Neural cell (in vitro differentiated cells): ENCODE results near the gene FBLN2. TPM values are rescaled to one million over a fixed set of nuclear protein-coding genes. Genes with fewer than 3 reads are reported as not detected.

Source experiments
- H2AFZ ChIP-seq: fragments of 200-600, 300-800 bp; sonication (generic), shearing (Covaris generic); 2 replicates; pipeline ENCODE4 v1.6.0; 2014; ENCODE audit warnings: low read depth, mild to moderate bottlenecking, antibody characterized with exemption, low read length, moderate library complexity
- H3F3A ChIP-seq: fragments of 200-600 bp; shearing (Covaris generic); 2 replicates; pipeline ENCODE4 v1.6.1; 2016; ENCODE audit warnings: mild to moderate bottlenecking, moderate library complexity, mixed read lengths, antibody characterized with exemption, low read length; ENCODE audit not compliant: insufficient read depth, poor library complexity, severe bottlenecking
- H3K27ac ChIP-seq: fragments of 200-600, 300-800 bp; sonication (generic), shearing (Covaris generic); 2 replicates; pipeline ENCODE4 v1.5.1; 2014; ENCODE audit warnings: mild to moderate bottlenecking, low read length, moderate library complexity
- H3K27me3 ChIP-seq: fragments of 300-800, 200-600 bp; sonication (generic), shearing (Covaris generic); 2 replicates; pipeline ENCODE4 v1.6.0; 2014; ENCODE audit warnings: mild to moderate bottlenecking, low read depth, low read length, moderate library complexity; ENCODE audit not compliant: insufficient read depth
- H3K36me3 ChIP-seq: fragments of 300-800, 200-600 bp; sonication (generic), shearing (Covaris generic); 2 replicates; pipeline ENCODE4 v1.5.1; 2014; ENCODE audit warnings: mild to moderate bottlenecking, antibody characterized with exemption, low read length, moderate library complexity; ENCODE audit not compliant: insufficient read depth
- H3K4me2 ChIP-seq: fragments of 300-800, 200-600 bp; sonication (generic), shearing (Covaris generic); 2 replicates; pipeline ENCODE4 v1.6.0; 2014; ENCODE audit warnings: mild to moderate bottlenecking, low read length
- H3K4me3 ChIP-seq: fragments of 300-800, 200-600 bp; sonication (generic), shearing (Covaris generic); 2 replicates; pipeline ENCODE4 v1.5.1; 2014; ENCODE audit warnings: mild to moderate bottlenecking, low read length, moderate library complexity
- H3K79me2 ChIP-seq: fragments of 200-600 bp; shearing (Covaris generic); replicated peaks from 2 replicates; pipeline ENCODE4 v1.6.0; 2014; ENCODE audit warnings: mild to moderate bottlenecking, low read length, moderate library complexity; ENCODE audit not compliant: insufficient read depth
- H3K9ac ChIP-seq: fragments of 300-800, 200-600 bp; sonication (generic), shearing (Covaris generic); 2 replicates; pipeline ENCODE4 v1.6.1; 2016; ENCODE audit warnings: mild to moderate bottlenecking, low read length, mixed read lengths
- H3K9me2 ChIP-seq: fragments of 200-600 bp; shearing (Covaris generic); 2 replicates; pipeline ENCODE4 v1.6.1; 2016; ENCODE audit warnings: mild to moderate bottlenecking, low read length, mixed read lengths; ENCODE audit not compliant: insufficient read depth
- H3K9me3 ChIP-seq: fragments of 200-600, 300-800 bp; sonication (generic), shearing (Covaris generic); 2 replicates; pipeline ENCODE4 v1.6.1; 2016; ENCODE audit warnings: mild to moderate bottlenecking, mixed run types, low read length, moderate library complexity, mixed read lengths
- H4K20me1 ChIP-seq: fragments of 200-600 bp; shearing (Covaris generic); 2 replicates; pipeline ENCODE4 v1.6.1; 2016; ENCODE audit warnings: mild to moderate bottlenecking, mixed run types; ENCODE audit not compliant: insufficient read depth
- EP300 ChIP-seq: fragments of 450-650 bp; conservative IDR thresholded peaks from 2 replicates; pipeline ENCODE4 v1.6.1; 2014; ENCODE audit warnings: antibody characterized with exemption, mild to moderate bottlenecking, moderate library complexity; ENCODE audit not compliant: poor library complexity, severe bottlenecking
- EZH2 ChIP-seq: fragments of 200-600, 300-800 bp; shearing (Covaris generic), sonication (generic); IDR thresholded peaks from 2 replicates; pipeline ENCODE4 v1.6.1; 2014; ENCODE audit warnings: antibody characterized with exemption, low read length, borderline replicate concordance, mild to moderate bottlenecking; ENCODE audit not compliant: insufficient read depth, poor library complexity, severe bottlenecking
- MXI1 ChIP-seq: fragments of 450-650 bp; conservative IDR thresholded peaks from 2 replicates; pipeline ENCODE4 v1.6.1; 2014; ENCODE audit warnings: antibody characterized with exemption, mild to moderate bottlenecking; ENCODE audit not compliant: poor library complexity, severe bottlenecking
- POLR2AphosphoS5 ChIP-seq: IDR thresholded peaks from 2 replicates; pipeline ENCODE4 v1.6.1; 2012
- RAD21 ChIP-seq: fragments of 450-650 bp; conservative IDR thresholded peaks from 2 replicates; pipeline ENCODE4 v1.6.1; 2014; ENCODE audit warnings: antibody characterized with exemption, mild to moderate bottlenecking, moderate library complexity
- SMC3 ChIP-seq: fragments of 450-650 bp; conservative IDR thresholded peaks from 2 replicates; pipeline ENCODE4 v1.6.1; 2014; ENCODE audit warnings: antibody characterized with exemption, mild to moderate bottlenecking, moderate library complexity; ENCODE audit not compliant: poor library complexity
- TAF1 ChIP-seq: IDR thresholded peaks from 2 replicates; pipeline ENCODE4 v1.6.1; 2012; ENCODE audit warnings: low read depth
- polyA plus RNA-seq: library from polyadenylated mRNA; depleted of rRNA; stranded (reverse); fragments of >200 nt; gene quantifications from 2 replicates; pipeline ENCODE4 v1.2.3, GENCODE V29; 2014
- TF ChIP-seq, protein P1 (sequence below): fragments of 450-650 bp; IDR thresholded peaks from 2 replicates; pipeline ENCODE4 v1.5.1; 2014; ENCODE audit warnings: antibody characterized with exemption, mild to moderate bottlenecking, moderate library complexity; ENCODE audit not compliant: poor library complexity, severe bottlenecking
- TF ChIP-seq, protein P2 (sequence below): IDR thresholded peaks from 2 replicates; pipeline ENCODE4 v1.6.1; 2012; ENCODE audit warnings: borderline replicate concordance

Gene FBLN2
- polyA plus RNA-seq, 1 donor from 2014 or later: 0.37 TPM

DNA sequence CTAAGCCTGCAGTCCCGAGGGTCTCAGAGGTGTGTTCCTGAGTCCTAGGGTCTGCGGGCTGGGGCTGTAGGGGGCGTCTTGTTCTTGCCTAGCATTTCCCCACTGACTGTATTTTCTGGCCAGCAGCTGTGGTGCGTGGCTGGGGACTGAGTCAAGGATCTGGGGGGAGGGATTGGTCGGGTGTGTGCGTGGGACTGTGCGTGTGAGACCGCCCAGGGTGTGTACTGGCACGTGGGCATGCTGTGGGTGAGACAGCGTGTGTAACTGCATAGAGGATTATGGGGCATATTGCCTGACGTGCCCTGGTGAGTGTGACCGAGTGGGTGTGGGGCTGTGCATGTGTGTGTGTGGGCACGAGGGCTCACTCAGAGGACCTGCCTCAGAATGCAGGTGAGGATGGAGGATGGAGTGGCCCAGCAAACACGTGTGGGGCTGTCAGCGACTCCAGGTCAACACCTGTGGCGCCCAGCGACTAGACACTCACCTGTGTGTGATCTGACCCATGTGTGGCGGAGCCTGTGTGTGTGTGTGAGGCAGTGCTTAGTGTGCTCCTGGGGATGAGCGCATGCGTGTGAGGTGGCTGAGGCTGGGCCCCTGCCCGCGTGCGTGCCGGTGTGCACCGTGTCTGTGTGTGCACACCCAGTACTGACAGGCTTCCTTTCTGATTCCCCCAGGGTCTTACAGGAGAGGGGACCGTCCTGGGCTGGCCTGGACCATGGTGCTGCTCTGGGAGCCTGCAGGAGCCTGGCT lies 20.9 kb downstream of the FBLN2 start:
- no peaks in the 10 kb centered on the region for H3F3A ChIP-seq
- H3K9me2 ChIP-seq: no peaks in the 10 kb centered on the region
- no peaks in the 10 kb centered on the region for H3K79me2 ChIP-seq
- no peaks in the 10 kb centered on the region for H3K27me3 ChIP-seq
- H4K20me1 ChIP-seq: no peaks in the 10 kb centered on the region
- H2AFZ ChIP-seq: no peak overlapping the region
- no peak overlapping the region for H3K27ac ChIP-seq
- no peak for TF ChIP-seq MXI1
- no peak for TF ChIP-seq EP300
- TF ChIP-seq POLR2AphosphoS5: no peak
- no peak for TF ChIP-seq SMC3
- TF ChIP-seq, protein P1, sequence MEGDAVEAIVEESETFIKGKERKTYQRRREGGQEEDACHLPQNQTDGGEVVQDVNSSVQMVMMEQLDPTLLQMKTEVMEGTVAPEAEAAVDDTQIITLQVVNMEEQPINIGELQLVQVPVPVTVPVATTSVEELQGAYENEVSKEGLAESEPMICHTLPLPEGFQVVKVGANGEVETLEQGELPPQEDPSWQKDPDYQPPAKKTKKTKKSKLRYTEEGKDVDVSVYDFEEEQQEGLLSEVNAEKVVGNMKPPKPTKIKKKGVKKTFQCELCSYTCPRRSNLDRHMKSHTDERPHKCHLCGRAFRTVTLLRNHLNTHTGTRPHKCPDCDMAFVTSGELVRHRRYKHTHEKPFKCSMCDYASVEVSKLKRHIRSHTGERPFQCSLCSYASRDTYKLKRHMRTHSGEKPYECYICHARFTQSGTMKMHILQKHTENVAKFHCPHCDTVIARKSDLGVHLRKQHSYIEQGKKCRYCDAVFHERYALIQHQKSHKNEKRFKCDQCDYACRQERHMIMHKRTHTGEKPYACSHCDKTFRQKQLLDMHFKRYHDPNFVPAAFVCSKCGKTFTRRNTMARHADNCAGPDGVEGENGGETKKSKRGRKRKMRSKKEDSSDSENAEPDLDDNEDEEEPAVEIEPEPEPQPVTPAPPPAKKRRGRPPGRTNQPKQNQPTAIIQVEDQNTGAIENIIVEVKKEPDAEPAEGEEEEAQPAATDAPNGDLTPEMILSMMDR: no peak
- TF ChIP-seq RAD21: no peak
- TF ChIP-seq, protein P2, sequence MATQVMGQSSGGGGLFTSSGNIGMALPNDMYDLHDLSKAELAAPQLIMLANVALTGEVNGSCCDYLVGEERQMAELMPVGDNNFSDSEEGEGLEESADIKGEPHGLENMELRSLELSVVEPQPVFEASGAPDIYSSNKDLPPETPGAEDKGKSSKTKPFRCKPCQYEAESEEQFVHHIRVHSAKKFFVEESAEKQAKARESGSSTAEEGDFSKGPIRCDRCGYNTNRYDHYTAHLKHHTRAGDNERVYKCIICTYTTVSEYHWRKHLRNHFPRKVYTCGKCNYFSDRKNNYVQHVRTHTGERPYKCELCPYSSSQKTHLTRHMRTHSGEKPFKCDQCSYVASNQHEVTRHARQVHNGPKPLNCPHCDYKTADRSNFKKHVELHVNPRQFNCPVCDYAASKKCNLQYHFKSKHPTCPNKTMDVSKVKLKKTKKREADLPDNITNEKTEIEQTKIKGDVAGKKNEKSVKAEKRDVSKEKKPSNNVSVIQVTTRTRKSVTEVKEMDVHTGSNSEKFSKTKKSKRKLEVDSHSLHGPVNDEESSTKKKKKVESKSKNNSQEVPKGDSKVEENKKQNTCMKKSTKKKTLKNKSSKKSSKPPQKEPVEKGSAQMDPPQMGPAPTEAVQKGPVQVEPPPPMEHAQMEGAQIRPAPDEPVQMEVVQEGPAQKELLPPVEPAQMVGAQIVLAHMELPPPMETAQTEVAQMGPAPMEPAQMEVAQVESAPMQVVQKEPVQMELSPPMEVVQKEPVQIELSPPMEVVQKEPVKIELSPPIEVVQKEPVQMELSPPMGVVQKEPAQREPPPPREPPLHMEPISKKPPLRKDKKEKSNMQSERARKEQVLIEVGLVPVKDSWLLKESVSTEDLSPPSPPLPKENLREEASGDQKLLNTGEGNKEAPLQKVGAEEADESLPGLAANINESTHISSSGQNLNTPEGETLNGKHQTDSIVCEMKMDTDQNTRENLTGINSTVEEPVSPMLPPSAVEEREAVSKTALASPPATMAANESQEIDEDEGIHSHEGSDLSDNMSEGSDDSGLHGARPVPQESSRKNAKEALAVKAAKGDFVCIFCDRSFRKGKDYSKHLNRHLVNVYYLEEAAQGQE: no peak
- no peak for TF ChIP-seq TAF1
- no peak for TF ChIP-seq EZH2
- no peaks in the 10 kb centered on the region for H3K9me3 ChIP-seq
- H3K4me2 ChIP-seq: no peak overlapping the region
- no peak overlapping the region for H3K9ac ChIP-seq
- H3K36me3 ChIP-seq: no peaks in the 10 kb centered on the region
- no peak overlapping the region for H3K4me3 ChIP-seq

DNA sequence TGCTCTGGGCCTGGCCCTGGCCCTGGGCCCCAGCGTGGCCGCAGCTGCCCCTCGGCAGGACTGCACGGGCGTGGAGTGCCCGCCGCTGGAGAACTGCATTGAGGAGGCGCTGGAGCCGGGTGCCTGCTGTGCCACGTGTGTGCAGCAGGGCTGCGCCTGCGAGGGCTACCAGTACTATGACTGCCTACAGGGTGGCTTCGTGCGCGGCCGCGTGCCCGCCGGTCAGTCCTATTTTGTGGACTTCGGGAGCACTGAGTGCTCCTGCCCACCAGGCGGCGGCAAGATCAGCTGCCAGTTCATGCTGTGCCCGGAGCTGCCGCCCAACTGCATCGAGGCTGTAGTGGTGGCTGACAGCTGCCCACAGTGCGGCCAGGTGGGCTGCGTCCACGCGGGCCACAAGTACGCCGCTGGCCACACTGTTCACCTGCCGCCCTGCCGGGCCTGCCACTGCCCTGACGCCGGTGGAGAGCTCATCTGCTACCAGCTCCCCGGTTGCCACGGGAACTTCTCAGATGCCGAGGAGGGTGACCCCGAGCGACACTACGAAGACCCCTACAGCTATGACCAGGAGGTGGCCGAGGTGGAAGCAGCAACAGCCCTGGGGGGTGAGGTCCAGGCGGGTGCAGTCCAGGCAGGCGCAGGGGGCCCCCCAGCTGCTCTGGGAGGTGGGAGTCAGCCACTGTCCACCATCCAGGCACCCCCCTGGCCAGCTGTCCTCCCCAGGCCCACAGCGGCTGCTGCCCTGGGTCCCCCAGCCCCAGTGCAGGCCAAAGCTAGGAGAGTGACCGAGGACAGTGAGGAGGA lies 21.7 kb downstream of the FBLN2 start:
- no peak for TF ChIP-seq RAD21
- no peak for TF ChIP-seq TAF1
- TF ChIP-seq EP300: no peak
- no peak for TF ChIP-seq SMC3
- TF ChIP-seq, protein P1: no peak
- TF ChIP-seq, protein P2: no peak
- TF ChIP-seq EZH2: no peak
- no peak for TF ChIP-seq MXI1
- no peak for TF ChIP-seq POLR2AphosphoS5
- Histone ChIP-seq H3K79me2 (no peaks in the 10 kb centered on the region), H3K4me2 (no peak overlapping the region), H3K9me3 (no peaks in the 10 kb centered on the region), H3K36me3 (no peaks in the 10 kb centered on the region), H3K9me2 (no peaks in the 10 kb centered on the region), H3K9ac (no peak overlapping the region), H4K20me1 (no peaks in the 10 kb centered on the region), H3K27me3 (no peaks in the 10 kb centered on the region), H3K4me3 (no peak overlapping the region), H3K27ac (no peak overlapping the region), H3F3A (no peaks in the 10 kb centered on the region), H2AFZ (no peak overlapping the region)
